ENCODE data around the gene ELL2. TPM values are rescaled to one million over a fixed set of nuclear protein-coding genes. Genes with fewer than 3 reads are reported as not detected.

Gene ELL2
- total and polyA plus RNA-seq, 8 donors, result 15.3 to 62.7 (median 24.3) TPM

GRCh38 chr5:95879661-95880060, 82.0 kb downstream of the ELL2 start:
- H3K4me1 ChIP-seq, result peaks cover 6 to 9% of the 10 kb centered on the region in 2 donors
- H3K4me3 ChIP-seq, result no peak overlapping the region
- intact Hi-C loops (cut with DNase I), result no loop called here
- DNase-seq, result no peak
- no peak for ATAC-seq
- H3K9me3 ChIP-seq, result no peaks in the 10 kb centered on the region
- no peak overlapping the region for H3K27ac ChIP-seq
- TF ChIP-seq CTCF (IDR thresholded peaks at IDR 0.05), result no peak
- no peaks in the 10 kb centered on the region for H3K36me3 ChIP-seq
- H3K27me3 ChIP-seq, result no peaks in the 10 kb centered on the region

GRCh38 chr5:95878417-95879323, 83.0 kb downstream of the ELL2 start:
- intact Hi-C loops (cut with DNase I), result no loop called here
- Histone ChIP-seq H3K9me3 (no peaks in the 10 kb centered on the region), H3K4me1 (no peaks in the 10 kb centered on the region), H3K36me3 (no peaks in the 10 kb centered on the region), H3K27me3 (no peaks in the 10 kb centered on the region), H3K4me3 (no peak overlapping the region), H3K27ac (no peak overlapping the region)
- ATAC-seq, result no peak
- DNase-seq, result no peak
- no peak for TF ChIP-seq CTCF (IDR thresholded peaks at IDR 0.05)

- intact Hi-C loops (cut with DNase I), result no loop called here
- no peaks in the 10 kb centered on the region for H3K9me3 ChIP-seq
- no peak overlapping the region for H3K27ac ChIP-seq
- ATAC-seq (no peak), DNase-seq (no peak)
- H3K4me1 ChIP-seq, result no peaks in the 10 kb centered on the region
- H3K27me3 ChIP-seq, result no peaks in the 10 kb centered on the region
- TF ChIP-seq CTCF (IDR thresholded peaks at IDR 0.05), result no peak
- H3K4me3 ChIP-seq, result no peak overlapping the region
- H3K36me3 ChIP-seq, result no peaks in the 10 kb centered on the region
Observed at GRCh38 chr5:95876782-95877181, 84.9 kb downstream of the ELL2 start.

- no peaks in the 10 kb centered on the region for H3K36me3 ChIP-seq
- H3K27ac ChIP-seq, result no peak overlapping the region
- intact Hi-C loops (cut with DNase I), result no loop called here
- no peak overlapping the region for H3K4me3 ChIP-seq
- ATAC-seq (no peak), DNase-seq (no peak)
- H3K4me1 ChIP-seq, result peaks cover 8 to 22% of the 10 kb centered on the region in 2 donors
- H3K9me3 ChIP-seq, result no peaks in the 10 kb centered on the region
- TF ChIP-seq CTCF (IDR thresholded peaks at IDR 0.05), result no peak
- H3K27me3 ChIP-seq, result no peaks in the 10 kb centered on the region
Observed at GRCh38 chr5:95874246-95874645, 87.4 kb downstream of the ELL2 start.

GRCh38 chr5:95873351-95873750, 88.3 kb downstream of the ELL2 start:
- H3K36me3 ChIP-seq, result no peaks in the 10 kb centered on the region
- intact Hi-C loops (cut with DNase I), result no loop called here
- H3K27me3 ChIP-seq, result no peaks in the 10 kb centered on the region
- no peak overlapping the region for H3K27ac ChIP-seq
- TF ChIP-seq CTCF (IDR thresholded peaks at IDR 0.05), result no peak
- peaks cover 8 to 29% of the 10 kb centered on the region in 2 donors for H3K4me1 ChIP-seq
- no peaks in the 10 kb centered on the region for H3K9me3 ChIP-seq
- ATAC-seq (no peak), DNase-seq (no peak)
- no peak overlapping the region for H3K4me3 ChIP-seq
